T-helper 2 cell treated with Interferon-gamma antibody and Interleukin-4, amounts not matched to agents 5 μg/mL and 100 μg/mL, for 36 hours (primary cell): ENCODE measurements around the gene CPT1C.

Source experiments
- DNase-seq: peaks from one replicate; pipeline ENCODE4 v3.0.0; 2021; ENCODE audit warnings: low spot score
- H3K27ac Mint-ChIP-seq: one replicate; pipeline ENCODE4 v1.8.0; 2021; ENCODE audit warnings: mild to moderate bottlenecking, mixed read lengths
- H3K27me3 Mint-ChIP-seq: one replicate; pipeline ENCODE4 v1.8.0; 2021; ENCODE audit warnings: low read depth, mixed read lengths
- H3K36me3 Mint-ChIP-seq: one replicate; pipeline ENCODE4 v1.8.0; 2021; ENCODE audit warnings: low read depth, mixed read lengths
- H3K4me1 Mint-ChIP-seq: one replicate; pipeline ENCODE4 v1.8.0; 2021; ENCODE audit warnings: low read depth, mixed read lengths
- H3K4me3 Mint-ChIP-seq: one replicate; pipeline ENCODE4 v1.8.0; 2022; ENCODE audit warnings: mild to moderate bottlenecking, moderate library complexity, mixed read lengths
- H3K9me3 Mint-ChIP-seq: one replicate; pipeline ENCODE4 v1.8.0; 2021; ENCODE audit warnings: mixed read lengths

The CPT1C gene

DNA sequence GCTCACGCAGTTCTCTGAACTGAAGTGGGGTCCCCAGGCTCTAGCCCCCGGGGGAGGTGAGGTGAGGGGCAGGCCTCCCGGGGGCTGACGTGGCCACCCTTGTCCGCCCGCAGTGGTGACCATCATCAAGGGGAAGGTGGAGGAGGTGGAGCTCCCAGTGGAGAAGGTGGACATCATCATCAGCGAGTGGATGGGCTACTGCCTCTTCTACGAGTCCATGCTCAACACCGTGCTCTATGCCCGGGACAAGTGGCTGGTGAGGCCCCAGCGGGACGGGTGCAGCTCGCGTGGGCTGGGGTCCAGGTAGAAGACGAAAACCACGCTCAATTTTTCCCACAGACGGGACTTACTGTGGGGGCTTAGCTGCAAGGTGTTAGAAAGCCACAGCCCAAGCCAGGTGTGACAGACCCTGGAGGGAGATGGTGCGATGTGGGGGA lies 7.1 kb upstream of the CPT1C start:
- Mint-ChIP-seq H3K4me3 (no peak overlapping the region), H3K36me3 (peaks cover 36% of the 10 kb centered on the region), H3K9me3 (no peaks in the 10 kb centered on the region), H3K27ac (no peak overlapping the region), H3K4me1 (peaks cover 15% of the 10 kb centered on the region), H3K27me3 (no peaks in the 10 kb centered on the region)
- no peak for DNase-seq

DNA sequence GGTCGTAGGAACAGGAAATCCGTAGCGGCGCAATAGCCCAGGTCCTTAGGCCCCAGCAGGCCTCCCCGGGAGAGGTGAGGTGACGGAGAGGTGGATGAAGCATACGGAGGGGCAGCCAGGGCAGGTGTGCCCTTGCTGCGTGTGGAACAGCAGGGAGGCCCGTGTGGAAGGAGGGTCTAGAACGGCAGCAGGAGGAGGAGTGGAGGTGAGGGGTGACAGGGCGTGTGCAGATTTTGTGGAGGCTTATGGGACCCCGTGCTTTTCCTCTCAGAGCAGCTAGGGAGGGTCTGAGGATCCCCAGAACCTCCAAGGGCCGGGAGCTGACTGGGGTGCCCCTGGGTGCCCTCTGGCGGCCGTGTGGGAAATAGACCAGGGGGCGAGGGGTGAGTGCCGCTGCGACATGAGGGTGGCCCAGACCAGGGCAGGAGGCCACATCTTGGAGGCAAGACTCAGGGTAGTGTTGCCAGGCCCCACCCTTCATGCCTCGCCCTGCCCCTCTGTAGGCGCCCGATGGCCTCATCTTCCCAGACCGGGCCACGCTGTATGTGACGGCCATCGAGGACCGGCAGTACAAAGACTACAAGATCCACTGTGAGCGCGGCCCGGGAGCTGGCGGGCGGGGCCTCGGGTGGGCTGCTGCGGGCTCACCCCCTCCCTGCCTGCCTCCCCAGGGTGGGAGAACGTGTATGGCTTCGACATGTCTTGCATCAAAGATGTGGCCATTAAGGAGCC lies 6.5 kb upstream of the CPT1C start:
- Mint-ChIP-seq H3K27ac (no peak overlapping the region), H3K27me3 (no peaks in the 10 kb centered on the region), H3K9me3 (no peaks in the 10 kb centered on the region), H3K36me3 (peaks cover 36% of the 10 kb centered on the region), H3K4me1 (peaks cover 15% of the 10 kb centered on the region), H3K4me3 (no peak overlapping the region)
- DNase-seq, result no peak

DNA sequence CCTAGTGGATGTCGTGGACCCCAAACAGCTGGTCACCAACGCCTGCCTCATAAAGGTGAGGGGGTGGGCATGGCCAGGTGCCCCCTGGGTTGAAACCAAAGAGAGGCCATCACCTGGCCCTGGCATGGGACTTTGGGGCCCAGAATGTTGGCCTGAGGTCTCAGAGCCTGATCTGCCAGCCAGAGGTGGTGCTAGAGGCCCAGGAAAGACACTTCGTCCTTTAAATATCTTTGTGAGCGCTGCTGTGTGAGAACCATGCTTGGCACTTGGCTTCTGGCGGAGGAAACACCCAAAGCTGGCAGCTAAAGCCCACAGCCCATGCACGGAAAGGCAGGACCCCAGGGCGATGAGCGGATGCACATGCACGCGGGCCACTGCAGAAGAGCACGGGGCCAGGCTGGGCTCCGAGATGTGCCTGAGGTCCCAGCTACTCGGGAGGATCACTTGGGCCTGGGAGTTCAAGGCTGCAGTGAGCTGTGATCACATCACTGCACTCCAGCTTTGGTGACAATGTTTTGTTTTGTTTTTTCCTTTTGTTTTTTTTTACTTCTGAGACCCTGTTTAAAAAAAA lies 5.8 kb upstream of the CPT1C start:
- DNase-seq, result no peak
- H3K27ac Mint-ChIP-seq, result no peak overlapping the region
- no peaks in the 10 kb centered on the region for H3K27me3 Mint-ChIP-seq
- H3K4me3 Mint-ChIP-seq, result no peak overlapping the region
- H3K9me3 Mint-ChIP-seq, result no peaks in the 10 kb centered on the region
- H3K4me1 Mint-ChIP-seq, result peaks cover 14% of the 10 kb centered on the region
- H3K36me3 Mint-ChIP-seq, result peaks cover 37% of the 10 kb centered on the region

DNA sequence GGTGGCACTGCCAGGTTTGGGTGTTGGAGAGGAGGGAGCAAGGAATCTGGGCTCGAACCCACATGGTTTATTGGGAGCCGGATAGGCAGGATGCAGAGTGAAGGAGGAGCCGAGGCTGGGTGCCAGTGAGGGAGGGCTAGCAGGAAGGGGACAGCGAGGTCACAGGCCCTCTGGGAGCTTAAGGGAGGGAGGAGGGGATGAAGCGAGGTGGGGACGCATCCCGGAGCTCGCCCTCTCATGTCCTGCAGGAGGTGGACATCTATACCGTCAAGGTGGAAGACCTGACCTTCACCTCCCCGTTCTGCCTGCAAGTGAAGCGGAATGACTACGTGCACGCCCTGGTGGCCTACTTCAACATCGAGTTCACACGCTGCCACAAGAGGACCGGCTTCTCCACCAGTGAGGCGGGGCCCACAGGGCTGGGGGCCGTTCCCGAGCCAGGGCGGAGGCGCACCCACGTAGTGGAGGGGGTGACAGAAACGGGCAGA lies 5.0 kb upstream of the CPT1C start:
- Mint-ChIP-seq H3K27ac (peak overlapping the region; percentile 8), H3K9me3 (no peaks in the 10 kb centered on the region), H3K4me3 (no peak overlapping the region), H3K27me3 (peaks cover 7% of the 10 kb centered on the region), H3K36me3 (peaks cover 37% of the 10 kb centered on the region), H3K4me1 (peaks cover 18% of the 10 kb centered on the region)
- DNase-seq, result no peak

DNA sequence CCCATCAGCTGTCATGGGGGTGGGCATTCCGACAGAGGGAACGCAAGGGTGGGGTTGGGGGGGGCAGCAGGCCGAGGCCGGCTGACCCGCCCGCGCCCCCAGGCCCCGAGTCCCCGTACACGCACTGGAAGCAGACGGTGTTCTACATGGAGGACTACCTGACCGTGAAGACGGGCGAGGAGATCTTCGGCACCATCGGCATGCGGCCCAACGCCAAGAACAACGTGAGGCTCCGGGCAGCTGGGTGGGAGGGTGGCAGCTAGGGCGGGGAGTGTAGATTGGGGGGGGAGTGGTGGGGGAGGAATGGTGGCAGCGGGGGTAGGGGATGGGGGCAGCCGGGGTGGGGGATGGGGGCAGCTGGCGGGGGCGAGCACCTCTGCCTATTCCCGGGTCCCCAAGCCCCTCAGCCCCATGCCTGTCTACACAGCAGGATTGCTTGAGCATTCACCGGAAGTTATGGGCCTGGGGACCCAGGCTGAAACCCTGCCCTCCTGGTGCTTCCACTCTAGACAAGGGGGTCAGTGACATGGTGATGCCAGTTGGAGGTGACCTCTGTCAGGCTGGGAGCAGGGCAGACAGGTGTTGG lies 4.3 kb upstream of the CPT1C start:
- Mint-ChIP-seq H3K4me1 (peaks cover 20% of the 10 kb centered on the region), H3K36me3 (peaks cover 36% of the 10 kb centered on the region), H3K27ac (no peak overlapping the region), H3K9me3 (no peaks in the 10 kb centered on the region), H3K4me3 (no peak overlapping the region), H3K27me3 (peaks cover 9% of the 10 kb centered on the region)
- no peak for DNase-seq

DNA sequence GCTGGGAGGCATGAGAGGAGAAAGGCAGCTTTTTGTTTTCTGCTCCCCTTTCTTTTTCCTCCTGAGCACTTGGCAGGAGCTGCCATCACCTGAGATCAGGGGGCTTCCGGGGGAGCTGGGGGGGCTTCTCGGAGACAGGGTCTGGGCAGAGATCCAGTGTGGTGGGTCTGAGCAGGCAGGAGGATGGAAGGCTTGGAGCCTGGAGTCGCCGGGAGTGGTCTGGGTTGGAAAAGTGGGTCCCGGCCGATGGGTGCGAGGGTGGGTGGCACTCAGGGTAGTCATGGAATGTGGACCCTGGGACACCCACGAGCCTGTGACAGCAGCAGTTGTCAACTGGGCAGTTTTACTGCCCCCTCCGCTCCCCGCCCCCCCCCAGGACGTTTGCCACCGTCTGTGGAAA lies 3.8 kb upstream of the CPT1C start:
- Mint-ChIP-seq H3K27me3 (peaks cover 9% of the 10 kb centered on the region), H3K4me3 (no peak overlapping the region), H3K4me1 (peaks cover 19% of the 10 kb centered on the region), H3K36me3 (peaks cover 31% of the 10 kb centered on the region), H3K27ac (no peak overlapping the region), H3K9me3 (no peaks in the 10 kb centered on the region)
- DNase-seq, result no peak

DNA sequence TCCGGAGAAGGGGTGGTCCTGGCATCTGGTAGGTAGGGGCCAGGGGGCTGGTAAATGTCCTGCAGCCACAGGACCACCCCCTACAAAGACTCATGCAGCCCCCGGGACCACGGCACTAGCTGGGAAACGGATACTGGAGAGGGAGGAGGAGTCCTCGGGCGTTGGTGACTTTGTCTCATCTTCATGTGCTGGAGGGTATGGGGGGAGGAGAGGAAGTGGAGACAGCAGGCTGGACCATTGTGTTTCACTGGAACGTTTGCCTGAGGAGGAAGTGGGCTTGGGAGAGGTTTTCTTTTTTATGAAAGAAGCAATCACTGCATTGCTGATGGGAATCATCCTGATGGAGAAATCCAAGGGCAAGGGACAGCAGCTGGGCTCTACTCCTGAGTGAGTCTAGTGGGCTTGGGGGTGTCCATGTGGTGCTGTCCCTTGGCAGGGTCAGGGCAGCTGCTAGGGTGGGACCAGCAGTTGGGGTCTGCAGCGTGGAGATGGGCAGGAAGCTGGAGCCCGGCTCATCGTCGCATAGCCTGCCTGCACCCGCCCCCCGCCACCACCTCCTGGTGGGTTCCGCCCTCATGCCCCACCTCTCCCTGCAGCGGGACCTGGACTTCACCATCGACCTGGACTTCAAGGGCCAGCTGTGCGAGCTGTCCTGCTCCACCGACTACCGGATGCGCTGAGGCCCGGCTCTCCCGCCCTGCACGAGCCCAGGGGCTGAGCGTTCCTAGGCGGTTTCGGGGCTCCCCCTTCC lies 3.2 kb upstream of the CPT1C start:
- Mint-ChIP-seq H3K4me3 (no peak overlapping the region), H3K27ac (no peak overlapping the region), H3K27me3 (peaks cover 14% of the 10 kb centered on the region), H3K9me3 (no peaks in the 10 kb centered on the region), H3K36me3 (peaks cover 27% of the 10 kb centered on the region), H3K4me1 (peaks cover 16% of the 10 kb centered on the region)
- no peak for DNase-seq

DNA sequence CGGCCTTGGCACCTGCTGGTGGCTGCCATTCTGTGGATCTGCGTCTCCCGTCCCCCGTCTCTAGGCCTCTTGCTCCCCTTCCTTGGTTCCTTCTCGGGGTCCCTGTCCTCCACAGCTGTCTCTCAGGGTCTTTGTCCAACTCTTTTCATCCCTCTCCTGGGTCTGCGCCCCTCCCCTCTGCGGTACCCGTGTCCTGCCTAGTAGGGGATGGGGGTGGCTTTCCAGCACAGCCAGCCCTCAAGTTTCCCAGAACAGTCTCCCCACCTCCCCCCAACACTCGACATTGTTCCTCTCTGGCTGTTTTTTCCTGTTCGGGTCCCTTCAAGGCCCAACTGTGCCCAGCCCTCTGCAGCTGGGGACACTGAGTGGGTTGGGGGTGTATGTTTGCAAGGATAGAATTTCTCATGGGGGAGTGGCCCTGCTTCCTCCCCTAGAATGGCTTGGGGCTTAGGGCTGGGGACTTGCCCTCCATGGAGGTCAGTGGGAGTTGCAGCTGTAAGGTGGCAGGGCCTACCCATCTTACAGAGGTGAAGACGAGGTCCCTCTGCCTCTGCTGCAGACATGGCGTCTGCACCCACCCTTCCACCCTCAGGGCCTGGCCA lies 2.3 kb upstream of the CPT1C start:
- DNase-seq, result no peak
- Mint-ChIP-seq H3K36me3 (peaks cover 26% of the 10 kb centered on the region), H3K27ac (no peak overlapping the region), H3K9me3 (no peaks in the 10 kb centered on the region), H3K4me1 (peaks cover 16% of the 10 kb centered on the region), H3K27me3 (peaks cover 17% of the 10 kb centered on the region), H3K4me3 (no peak overlapping the region)

DNA sequence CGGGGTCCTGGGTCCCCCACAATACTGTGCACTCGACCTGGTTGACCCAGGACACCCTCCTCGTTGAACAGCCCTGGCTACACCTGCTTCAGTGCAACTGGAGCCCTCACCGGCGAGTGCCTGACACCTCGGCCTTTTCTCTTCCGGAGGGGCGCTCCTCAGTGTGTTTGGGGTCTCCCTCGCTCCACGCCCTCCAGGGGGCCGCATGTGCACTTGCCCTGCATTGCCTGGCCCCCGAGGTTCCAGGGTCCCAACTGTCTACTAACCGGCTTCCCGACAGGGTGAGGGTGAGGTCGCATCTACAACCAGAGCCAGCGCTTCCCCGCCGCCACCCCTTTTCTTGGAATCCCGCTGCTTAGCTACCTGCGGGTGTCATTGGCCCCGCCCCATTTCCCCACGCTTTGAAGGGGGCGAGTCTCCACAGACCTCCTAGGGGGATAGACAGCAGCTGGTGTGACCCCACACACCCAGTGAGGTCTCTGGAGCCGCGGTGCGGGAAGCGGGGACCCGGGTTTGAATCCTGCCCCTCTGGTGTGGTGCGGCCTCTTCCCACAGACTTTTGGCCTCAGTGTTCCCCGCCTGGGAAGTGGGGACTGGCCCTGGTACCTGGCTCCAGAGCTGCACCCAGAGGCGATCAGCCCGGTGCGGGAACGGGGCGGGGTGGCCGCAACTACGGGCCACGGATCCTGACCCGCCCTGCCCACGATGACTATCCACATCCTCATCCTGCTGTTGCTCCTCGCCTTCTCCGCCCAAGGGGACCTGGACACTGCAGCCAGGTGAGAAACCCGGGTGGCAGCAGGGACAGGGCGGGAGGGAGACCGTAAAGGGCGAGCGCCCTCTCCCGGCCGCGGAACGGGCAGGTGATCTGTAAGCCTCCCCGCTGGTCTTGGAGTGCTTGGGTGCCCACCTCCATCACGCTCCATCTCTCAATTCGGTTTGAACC lies 1.5 kb upstream of the CPT1C start, which contains the start of gene ADM5:
ADM5 (plus strand) TSS at position 462 of the 946 bp plus-strand sequence; CDS start at position 706, 244 bp downstream.
- Mint-ChIP-seq H3K9me3 (no peaks in the 10 kb centered on the region), H3K4me3 (peak within 1 kb of the TSS; percentile 81), H3K27me3 (peaks cover 17% of the 10 kb centered on the region), H3K4me1 (peaks cover 16% of the 10 kb centered on the region), H3K27ac (no peak within 1 kb of the TSS), H3K36me3 (peaks cover 19% of the 10 kb centered on the region)
- DNase-seq, result no peak

DNA sequence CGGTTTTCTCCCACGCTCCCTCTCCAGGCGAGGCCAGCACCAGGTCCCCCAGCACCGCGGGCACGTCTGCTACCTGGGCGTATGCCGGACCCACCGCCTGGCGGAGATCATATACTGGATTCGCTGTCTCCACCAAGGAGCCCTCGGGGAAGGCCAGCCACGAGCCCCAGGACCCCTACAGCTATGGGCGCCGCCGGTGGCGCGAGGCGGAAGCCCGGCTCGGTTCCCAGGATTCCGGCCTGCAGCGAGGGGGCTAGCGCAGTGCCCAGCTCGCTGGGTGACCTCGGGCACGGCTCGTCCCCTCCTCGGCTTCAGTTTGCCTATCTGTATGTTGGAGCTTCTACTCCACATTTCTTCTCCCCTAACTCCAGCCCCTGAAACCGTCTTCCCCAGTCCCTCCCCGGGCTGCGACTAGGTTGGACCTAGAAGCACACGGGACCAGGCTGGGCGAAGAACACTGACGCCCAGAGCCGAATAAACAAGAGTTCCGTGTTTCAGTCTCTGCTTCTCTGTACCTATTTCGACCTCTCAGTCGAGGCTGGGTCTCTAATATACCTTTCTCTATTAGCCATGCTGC lies 749 bp upstream of the CPT1C start:
- DNase-seq, result no peak
- Mint-ChIP-seq H3K9me3 (no peaks in the 10 kb centered on the region), H3K36me3 (peaks cover 19% of the 10 kb centered on the region), H3K4me1 (peaks cover 16% of the 10 kb centered on the region), H3K27me3 (peaks cover 17% of the 10 kb centered on the region), H3K27ac (no peak overlapping the region), H3K4me3 (peak overlapping the region; percentile 81)

DNA sequence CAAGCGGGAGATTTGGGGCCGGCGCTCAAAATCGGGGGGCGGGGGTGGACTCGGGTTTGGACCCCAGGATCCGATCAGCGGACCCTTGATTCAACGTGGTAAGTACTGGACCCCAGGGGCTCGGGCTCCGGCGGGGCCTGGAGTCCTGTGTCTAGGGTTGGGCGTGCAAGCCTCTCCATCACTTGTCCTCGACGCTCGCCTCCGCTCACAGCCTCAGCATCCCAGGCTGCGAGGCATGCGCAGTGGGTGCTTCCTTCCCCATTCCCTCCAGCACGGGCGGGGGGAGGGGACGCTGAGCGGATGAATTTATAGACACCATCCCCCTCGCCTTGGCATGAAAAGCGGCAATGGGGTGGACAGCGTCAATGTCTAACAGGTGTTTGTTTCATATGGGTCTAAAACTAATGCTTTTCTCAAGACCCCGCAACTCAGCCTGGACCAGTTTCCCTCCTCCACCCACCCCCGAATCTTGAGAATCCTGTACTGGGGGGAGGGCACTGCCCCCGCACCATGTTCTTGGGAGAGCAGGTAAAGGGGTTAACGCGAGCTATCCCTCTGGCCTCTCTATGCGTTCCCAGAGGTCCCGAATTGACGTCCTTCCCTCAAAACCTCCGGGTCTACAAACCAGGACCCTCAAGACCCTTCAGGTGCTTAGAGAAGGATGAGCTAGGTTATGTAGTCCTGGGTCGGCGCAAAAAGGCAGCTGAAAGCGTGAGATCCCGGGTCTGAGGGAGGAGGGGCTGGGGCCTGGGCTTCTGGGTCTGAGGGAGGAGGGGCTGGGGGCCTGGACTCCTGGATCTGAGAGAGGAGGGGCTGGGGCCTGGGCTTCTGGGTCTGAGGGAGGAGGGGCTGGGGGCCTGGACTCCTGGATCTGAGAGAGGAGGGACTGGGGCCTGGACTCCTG lies 579 bp downstream of the CPT1C start:
- no peak overlapping the region for H3K27ac Mint-ChIP-seq
- H3K4me3 Mint-ChIP-seq, result peak overlapping the region; percentile 81
- peaks cover 17% of the 10 kb centered on the region for H3K27me3 Mint-ChIP-seq
- no peaks in the 10 kb centered on the region for H3K9me3 Mint-ChIP-seq
- peaks cover 12% of the 10 kb centered on the region for H3K36me3 Mint-ChIP-seq
- peaks cover 16% of the 10 kb centered on the region for H3K4me1 Mint-ChIP-seq
- DNase-seq, result no peak

DNA sequence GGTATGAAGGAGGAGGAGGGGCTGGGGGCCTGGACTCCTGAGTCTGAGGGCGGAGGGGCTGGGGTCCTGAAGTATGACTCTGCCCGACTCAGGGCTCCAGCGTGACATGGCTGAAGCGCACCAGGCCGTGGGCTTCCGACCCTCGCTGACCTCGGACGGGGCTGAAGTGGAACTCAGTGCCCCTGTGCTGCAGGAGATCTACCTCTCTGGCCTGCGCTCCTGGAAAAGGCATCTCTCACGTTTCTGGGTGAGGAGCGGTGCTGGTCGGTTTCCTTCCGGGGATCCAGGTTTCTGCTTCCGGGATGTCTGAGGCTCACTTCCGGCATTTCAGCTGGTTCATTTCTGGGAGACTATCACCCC lies 1.2 kb downstream of the CPT1C start:
- H3K4me3 Mint-ChIP-seq, result no peak overlapping the region

More for the DNA sequence above, 1.2 kb downstream of the CPT1C start:
- Mint-ChIP-seq H3K9me3 (no peaks in the 10 kb centered on the region), H3K27me3 (peaks cover 17% of the 10 kb centered on the region), H3K27ac (no peak overlapping the region), H3K4me1 (peaks cover 15% of the 10 kb centered on the region), H3K36me3 (peaks cover 9% of the 10 kb centered on the region)
- no peak for DNase-seq
